Colonic mucosa (tissue), 4 donors: ENCODE measurements around the gene PRICKLE1. TPM values are rescaled to one million over a fixed set of nuclear protein-coding genes. Genes with fewer than 3 reads are reported as not detected.

ENCODE experiments used
- DNase-seq: peaks from one replicate; pipeline ENCODE4 v3.0.0-alpha.2; 2020
- H3K27ac ChIP-seq: fragments of 200-600 bp; one replicate; pipeline ENCODE4 v1.8.0; 2021
- H3K27me3 ChIP-seq: fragments of 200-600 bp; one replicate; pipeline ENCODE4 v1.8.0; 2021
- H3K36me3 ChIP-seq: fragments of 200-600 bp; one replicate; pipeline ENCODE4 v1.8.0; 2021
- H3K4me1 ChIP-seq: fragments of 200-600 bp; one replicate; pipeline ENCODE4 v1.8.0; 2021; ENCODE audit warnings: mild to moderate bottlenecking
- H3K4me3 ChIP-seq: fragments of 200-600 bp; one replicate; pipeline ENCODE4 v1.8.0; 2021
- H3K9ac ChIP-seq, 2 donors: one replicate each; pipeline ENCODE4 v1.7.0; 2013; ENCODE audit warnings: control low read depth in 2 of 2, low read depth in 2 of 2, low read length in 2 of 2
- H3K9me3 ChIP-seq: fragments of 200-600 bp; one replicate; pipeline ENCODE4 v1.8.0; 2021
- CTCF ChIP-seq: fragments of 200-600 bp; IDR thresholded peaks from one replicate; pipeline ENCODE4 v1.8.0; 2022; ENCODE audit warnings: antibody characterized with exemption, mild to moderate bottlenecking
- intact Hi-C: fragments of 100-400 bp; cut with DNase I; formaldehyde crosslinking; loops from one replicate; pipeline ENCODE4 v1.14.1; 2022
- total RNA-seq, 2 donors: library from RNA; stranded (reverse); fragmentation: NEBNext Ultra II Directional in 1 of 2; extraction: Animal tissue kit (Norgen Biotek cat#: 25700) in 1 of 2; gene quantifications; one replicate each; pipeline ENCODE4 v1.2.1, GENCODE V29; 2021
- donor health status: healthy.
- donor health status: DM: no; HTN: no; CAD: no.
- donor health status: DM: no; HTN: no; CAD: no.

The PRICKLE1 gene
- total RNA-seq, 2 donors from 2014 or later: 1.1 to 2.9 TPM

DNA sequence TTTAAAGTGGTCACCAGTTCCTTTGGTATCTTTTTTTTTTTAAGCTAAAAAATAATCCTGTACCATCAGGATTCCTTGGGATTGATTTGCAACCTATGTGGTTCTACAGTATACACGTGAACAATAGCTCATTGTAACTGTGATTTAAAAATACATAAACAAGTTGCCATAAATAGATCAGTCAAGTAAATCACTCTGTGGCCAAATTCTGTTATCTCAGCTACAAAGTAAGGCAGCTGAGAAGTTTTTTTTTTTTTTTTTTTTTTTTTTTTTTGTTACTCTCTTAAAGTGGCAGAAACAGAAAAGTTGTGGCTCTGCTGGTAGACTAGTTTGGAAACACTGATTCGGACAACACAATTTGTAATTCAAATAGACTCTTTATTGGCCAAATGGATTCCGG is 104.5 kb downstream of the PRICKLE1 start:
- Histone ChIP-seq H3K9ac (no peak overlapping the region), H3K27ac (no peak overlapping the region), H3K27me3 (no peaks in the 10 kb centered on the region), H3K36me3 (no peaks in the 10 kb centered on the region), H3K4me3 (no peak overlapping the region), H3K9me3 (no peaks in the 10 kb centered on the region), H3K4me1 (no peaks in the 10 kb centered on the region)
- no peak for DNase-seq
- TF ChIP-seq CTCF: no peak
- intact Hi-C loops: loop anchor here (5.0 kb wide), 2 partner anchors 82 to 107 kb away; no protein-coding TSS in a partner anchor

GRCh38 chr12:42483521-42483790 is 106.1 kb downstream of the PRICKLE1 start:
- Histone ChIP-seq H3K9me3 (no peaks in the 10 kb centered on the region), H3K36me3 (no peaks in the 10 kb centered on the region), H3K9ac (peak overlapping the region; percentile 46 to 91), H3K27ac (peak overlapping the region; percentile 15), H3K4me3 (peak overlapping the region; percentile 73), H3K27me3 (no peaks in the 10 kb centered on the region), H3K4me1 (no peaks in the 10 kb centered on the region)
- no peak for DNase-seq
- no peak for TF ChIP-seq CTCF
- intact Hi-C loops: loop anchor here (5.0 kb wide), 2 partner anchors 84 to 109 kb away; no protein-coding TSS in a partner anchor

- Histone ChIP-seq H3K4me3 (peak overlapping the region; percentile 73), H3K4me1 (no peaks in the 10 kb centered on the region), H3K36me3 (no peaks in the 10 kb centered on the region), H3K27me3 (no peaks in the 10 kb centered on the region), H3K27ac (peak overlapping the region; percentile 15), H3K9me3 (no peaks in the 10 kb centered on the region), H3K9ac (peak overlapping the region; percentile 46 to 91)
- DNase-seq: peak; percentile 59
- intact Hi-C loops: loop anchor here (5.0 kb wide), 2 partner anchors 84 to 109 kb away; no protein-coding TSS in a partner anchor
- peak; percentile 81 for TF ChIP-seq CTCF
These were observed 106.6 kb downstream of the PRICKLE1 start for GRCh38 chr12:42482748-42483520.

DNA sequence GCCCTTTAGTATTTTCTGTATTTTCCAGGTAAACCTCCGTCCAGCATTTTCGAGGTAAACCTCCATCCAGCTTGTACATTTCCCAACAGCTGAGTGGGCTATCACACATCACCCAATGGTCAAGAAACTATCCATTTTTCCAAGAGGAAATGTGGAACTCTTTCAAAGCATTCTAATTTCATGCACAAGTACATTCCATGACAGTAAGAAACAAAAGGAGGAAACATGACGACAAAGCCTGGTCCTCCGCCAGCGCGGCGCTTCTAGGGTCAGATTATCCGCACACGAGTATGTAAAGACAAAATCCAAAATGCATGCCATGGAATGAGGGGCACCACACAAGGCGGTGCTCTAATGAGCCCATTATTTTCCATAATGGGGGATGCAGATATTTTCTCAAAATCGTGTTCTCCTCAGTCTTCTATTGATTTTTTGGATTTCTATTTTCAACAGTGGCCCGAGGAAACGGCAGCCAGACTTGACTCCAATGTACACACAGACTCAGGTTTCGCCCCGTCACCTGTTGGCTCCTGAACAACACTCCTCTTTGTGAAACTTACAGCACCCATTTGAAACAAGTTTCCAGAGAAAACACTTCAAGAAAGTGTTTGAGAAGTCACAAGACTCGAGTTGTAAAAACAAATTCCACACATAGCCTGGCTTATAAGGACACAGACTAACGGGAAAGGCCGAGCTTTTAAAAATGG is 107.4 kb downstream of the PRICKLE1 start:
- no peak for TF ChIP-seq CTCF
- no peaks in the 10 kb centered on the region for H3K4me1 ChIP-seq
- no peak for DNase-seq
- H3K27me3 ChIP-seq: no peaks in the 10 kb centered on the region
- intact Hi-C loops: loop anchor here (5.0 kb wide), 2 partner anchors 85 to 110 kb away; no protein-coding TSS in a partner anchor
- peak overlapping the region; percentile 73 for H3K4me3 ChIP-seq
- no peaks in the 10 kb centered on the region for H3K36me3 ChIP-seq
- peak overlapping the region in 1 of 2 donors; percentile 91 for H3K9ac ChIP-seq
- peak overlapping the region; percentile 15 for H3K27ac ChIP-seq
- no peaks in the 10 kb centered on the region for H3K9me3 ChIP-seq

GRCh38 chr12:42481368-42481767 is 108.2 kb downstream of the PRICKLE1 start:
- Histone ChIP-seq H3K36me3 (no peaks in the 10 kb centered on the region), H3K27me3 (no peaks in the 10 kb centered on the region), H3K9ac (no peak overlapping the region), H3K9me3 (no peaks in the 10 kb centered on the region), H3K27ac (no peak overlapping the region), H3K4me3 (no peak overlapping the region), H3K4me1 (no peaks in the 10 kb centered on the region)
- no peak for TF ChIP-seq CTCF
- no peak for DNase-seq
- intact Hi-C loops: loop anchor here (5.0 kb wide), 2 partner anchors 86 to 111 kb away; no protein-coding TSS in a partner anchor
